ENCODE data around the gene ABCC11.
"Not testable (repeated sequence)": the region's sequence is repeated elsewhere in the genome, so short reads cannot be mapped to it uniquely, and the experiment has no call there.

Gene ABCC11

DNA sequence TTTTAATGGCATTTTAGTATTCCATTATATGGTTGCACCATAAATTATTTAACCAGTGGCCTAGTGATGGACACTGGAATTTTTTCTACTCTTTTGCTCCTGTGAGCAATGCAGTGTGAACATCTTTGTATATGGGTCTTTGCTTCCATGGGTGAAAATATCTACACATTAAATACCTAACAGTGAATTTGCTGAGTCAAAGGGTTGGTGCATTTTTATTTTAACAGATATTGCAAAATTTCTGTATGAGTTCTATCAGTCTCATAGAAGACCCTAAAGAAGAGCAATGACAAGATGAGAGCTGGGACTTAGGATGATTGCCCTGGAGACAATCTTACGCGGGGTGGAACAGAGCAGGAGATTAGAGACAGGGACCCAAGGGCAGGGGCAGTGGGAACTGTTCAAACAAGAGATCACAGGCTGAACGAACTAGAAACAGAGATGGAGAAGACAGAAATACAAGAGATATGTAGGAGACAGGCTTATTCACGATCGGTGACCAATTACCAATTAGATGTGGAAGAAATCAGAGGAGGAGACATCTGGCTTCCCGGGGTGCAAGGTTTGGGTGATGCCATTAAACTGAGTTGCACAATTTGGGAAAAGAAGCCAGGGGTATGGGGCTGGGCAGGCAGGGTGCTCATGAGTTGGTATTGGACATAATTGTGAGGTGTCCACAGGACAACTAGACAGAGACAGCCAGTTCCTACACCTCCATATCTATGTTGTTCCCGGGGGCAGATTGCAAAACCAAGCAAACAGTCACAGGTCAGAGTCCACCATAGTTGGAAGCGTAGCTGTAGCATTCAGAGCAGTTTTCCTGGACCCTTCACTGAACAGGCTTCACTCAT lies 43.1 kb downstream of the ABCC11 start:
- Histone ChIP-seq H3K36me3 (ENCODE audit: insufficient read depth, low read length) (no peaks in the 10 kb centered on the region), H3K4me1 (ENCODE audit: insufficient read depth, low read length) (peaks cover 9% of the 10 kb centered on the region), H3K9me3 (ENCODE audit: control insufficient read depth, insufficient read depth, low read length) (no peaks in the 10 kb centered on the region), H3K9ac (ENCODE audit: low read depth, low read length) (no peak overlapping the region)

DNA sequence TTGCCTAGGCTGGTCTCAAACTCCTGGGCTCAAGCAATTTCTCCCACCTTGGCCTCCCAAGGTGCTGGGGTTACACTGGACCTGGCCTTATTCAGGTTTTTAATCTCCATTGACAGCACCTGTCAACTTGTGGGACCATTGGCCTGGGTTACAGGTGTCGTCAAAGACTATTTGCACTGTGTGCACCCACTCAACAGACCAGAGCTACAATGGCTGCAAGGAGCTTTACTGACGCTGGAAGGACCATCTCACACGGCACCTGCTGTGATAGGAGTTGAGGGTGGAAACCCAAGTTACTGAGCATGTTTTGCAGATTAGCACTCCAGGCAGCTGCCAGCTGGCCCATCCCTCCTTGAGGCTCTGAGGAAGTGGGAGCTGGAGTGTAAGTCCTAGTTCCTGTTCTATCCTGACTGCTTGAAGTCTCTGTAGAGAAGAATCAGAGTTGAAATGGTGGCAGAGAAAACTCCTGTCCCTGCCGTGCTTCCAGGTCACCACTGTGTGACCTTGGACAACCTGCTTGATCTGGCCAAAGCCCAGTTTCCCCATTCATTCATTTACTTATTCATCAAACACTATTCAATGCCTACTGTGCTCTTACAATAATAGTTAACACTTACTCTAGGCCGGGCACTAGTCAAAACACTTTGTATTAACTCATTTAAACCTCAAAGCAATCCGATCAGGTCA lies 45.7 kb downstream of the ABCC11 start:
- H3K9me3 ChIP-seq (ENCODE audit: control insufficient read depth, insufficient read depth, low read length): no peaks in the 10 kb centered on the region
- H3K9ac ChIP-seq (ENCODE audit: low read depth, low read length): no peak overlapping the region
- no peaks in the 10 kb centered on the region for H3K36me3 ChIP-seq (ENCODE audit: insufficient read depth, low read length)
- peaks cover 5% of the 10 kb centered on the region for H3K4me1 ChIP-seq (ENCODE audit: insufficient read depth, low read length)

DNA sequence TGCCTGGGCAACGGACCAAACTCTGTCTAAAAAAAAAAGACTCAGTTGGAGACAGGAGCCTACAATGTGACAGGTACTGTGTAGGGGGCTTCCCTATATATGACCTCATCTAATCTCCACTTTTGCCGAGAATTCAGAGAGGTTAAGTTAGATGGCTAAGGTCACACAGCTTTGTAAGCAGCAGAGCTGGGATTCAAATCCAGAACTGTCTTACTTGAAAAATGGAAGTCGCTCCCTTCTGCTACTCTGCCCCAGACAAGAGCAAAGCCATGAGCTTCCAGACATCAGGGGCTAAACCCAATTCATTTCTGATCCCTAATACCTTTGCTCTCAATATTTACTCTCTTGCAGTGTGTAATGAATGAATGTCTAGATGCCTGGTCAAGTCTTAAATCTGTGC lies 50.0 kb downstream of the ABCC11 start:
- Histone ChIP-seq H3K36me3 (ENCODE audit: insufficient read depth, low read length) (no peaks in the 10 kb centered on the region), H3K9me3 (ENCODE audit: control insufficient read depth, insufficient read depth, low read length) (no peaks in the 10 kb centered on the region), H3K9ac (ENCODE audit: low read depth, low read length) (no peak overlapping the region), H3K4me1 (ENCODE audit: insufficient read depth, low read length) (no peaks in the 10 kb centered on the region)

DNA sequence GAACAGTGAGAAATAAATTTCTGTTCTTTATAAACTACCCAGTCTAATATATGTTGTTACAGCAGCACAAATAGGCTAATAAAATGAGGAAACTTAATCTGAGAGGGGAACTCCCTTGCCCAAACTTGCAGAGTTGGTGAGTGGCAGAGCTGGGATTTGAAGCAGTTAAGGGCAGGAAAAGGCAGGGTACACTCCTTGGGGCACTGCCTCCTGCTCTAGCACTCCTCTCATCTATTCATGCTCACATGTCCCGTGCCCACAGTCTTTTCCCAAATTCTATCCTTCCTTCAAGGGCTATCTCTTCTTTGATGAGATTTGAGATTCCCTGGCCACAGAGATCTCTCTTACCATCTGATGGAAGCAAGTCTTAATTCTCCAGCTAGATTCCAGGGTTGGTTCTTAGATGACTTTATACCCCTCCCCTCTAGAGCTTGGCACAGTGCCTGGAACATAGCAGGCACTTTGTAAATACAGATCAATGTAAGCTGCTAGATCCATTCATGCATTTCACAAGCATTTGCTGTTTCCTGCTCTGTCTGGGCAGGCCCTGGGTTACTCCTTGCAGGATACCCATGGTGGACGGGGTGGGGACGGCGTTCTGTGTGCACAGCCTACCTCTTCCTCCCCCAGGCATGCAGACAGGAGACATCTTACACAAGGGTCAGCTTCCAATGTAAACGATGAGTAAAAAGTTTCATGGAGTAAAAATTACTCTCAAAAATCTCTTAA lies 52.3 kb downstream of the ABCC11 start:
- H3K9ac ChIP-seq (ENCODE audit: low read depth, low read length): no peak overlapping the region
- H3K4me1 ChIP-seq (ENCODE audit: insufficient read depth, low read length): no peaks in the 10 kb centered on the region
- no peaks in the 10 kb centered on the region for H3K9me3 ChIP-seq (ENCODE audit: control insufficient read depth, insufficient read depth, low read length)
- H3K36me3 ChIP-seq (ENCODE audit: insufficient read depth, low read length): no peaks in the 10 kb centered on the region

DNA sequence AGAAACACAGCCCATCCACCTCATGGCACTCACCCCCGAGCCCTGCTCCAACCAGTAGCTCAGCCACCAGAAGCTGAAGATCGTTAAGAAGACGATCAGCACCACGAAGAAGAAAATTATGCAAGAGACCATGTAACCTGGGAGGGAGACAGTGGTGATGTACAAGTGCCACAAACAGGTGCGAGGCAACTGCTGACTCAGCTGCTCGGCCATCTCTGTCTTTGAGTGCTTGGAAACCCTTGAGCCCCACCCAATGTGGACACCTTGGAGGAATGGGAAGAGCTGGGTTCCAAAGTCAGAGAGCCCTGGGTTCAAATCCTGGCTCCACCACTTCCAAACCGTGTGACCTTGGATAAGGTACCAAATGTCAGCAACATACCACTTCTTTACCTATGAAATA lies 53.5 kb downstream of the ABCC11 start:
- Histone ChIP-seq H3K4me1 (ENCODE audit: insufficient read depth, low read length) (no peaks in the 10 kb centered on the region), H3K36me3 (ENCODE audit: insufficient read depth, low read length) (no peaks in the 10 kb centered on the region), H3K9me3 (ENCODE audit: control insufficient read depth, insufficient read depth, low read length) (no peaks in the 10 kb centered on the region)

DNA sequence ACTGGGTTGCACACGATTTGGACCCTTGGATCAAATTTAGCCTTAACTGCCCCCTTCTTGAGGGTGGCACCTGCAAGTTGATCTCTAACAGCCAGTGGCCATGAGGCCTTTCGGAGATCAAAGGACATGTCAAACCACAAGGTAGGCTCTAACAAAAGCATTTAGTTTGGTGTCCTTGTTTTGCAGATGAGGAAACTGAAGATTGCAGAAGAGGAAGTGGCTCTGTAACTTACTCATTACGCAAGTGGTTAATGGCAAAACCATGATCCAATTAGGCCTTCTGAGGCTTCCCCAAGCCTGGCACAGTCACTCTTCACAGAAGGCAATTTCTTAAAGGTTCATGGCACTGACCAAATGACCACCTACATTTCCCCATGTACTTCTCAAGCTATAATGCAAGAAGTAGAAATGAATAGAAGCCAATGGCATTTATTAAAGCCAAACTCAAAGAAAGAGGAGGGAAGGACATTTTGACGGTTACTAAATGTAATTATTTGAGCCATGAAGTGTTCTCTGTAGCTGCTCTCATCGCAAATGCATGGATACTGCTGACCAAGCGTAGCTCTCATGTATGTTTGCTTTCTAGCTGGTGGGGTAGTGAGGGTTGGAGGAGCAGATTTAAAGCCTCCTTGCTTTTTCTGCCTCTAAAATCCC lies 58.8 kb downstream of the ABCC11 start:
- no peak overlapping the region for H3K9ac ChIP-seq (ENCODE audit: low read depth, low read length)
- H3K4me1 ChIP-seq (ENCODE audit: insufficient read depth, low read length): no peaks in the 10 kb centered on the region
- H3K36me3 ChIP-seq (ENCODE audit: insufficient read depth, low read length): no peaks in the 10 kb centered on the region
- no peaks in the 10 kb centered on the region for H3K9me3 ChIP-seq (ENCODE audit: control insufficient read depth, insufficient read depth, low read length)

More for the DNA sequence above, 53.5 kb downstream of the ABCC11 start:
- no peak overlapping the region for H3K9ac ChIP-seq (ENCODE audit: low read depth, low read length)

DNA sequence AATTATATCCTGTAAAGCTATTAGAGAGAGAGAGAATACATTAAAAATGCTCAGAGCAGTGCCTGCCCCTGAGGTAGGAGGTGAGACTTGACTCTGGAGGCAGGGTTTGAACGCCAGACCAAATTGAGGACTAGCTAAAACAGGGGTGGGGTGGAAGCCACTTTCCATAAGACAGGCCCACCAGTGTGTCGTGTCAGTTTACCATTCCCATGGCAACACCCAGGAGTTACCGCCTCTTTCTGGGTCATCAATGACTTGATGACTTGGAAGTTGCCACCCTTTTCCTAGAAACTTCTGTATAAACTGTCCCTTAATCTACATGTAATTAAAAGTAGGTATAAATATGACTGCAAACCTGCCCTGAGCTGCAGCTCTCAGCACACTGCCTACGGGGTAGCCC lies 59.6 kb downstream of the ABCC11 start:
- H3K9me3 ChIP-seq (ENCODE audit: control insufficient read depth, insufficient read depth, low read length): no peaks in the 10 kb centered on the region
- H3K9ac ChIP-seq (ENCODE audit: low read depth, low read length): no peak overlapping the region
- H3K36me3 ChIP-seq (ENCODE audit: insufficient read depth, low read length): no peaks in the 10 kb centered on the region
- no peaks in the 10 kb centered on the region for H3K4me1 ChIP-seq (ENCODE audit: insufficient read depth, low read length)

DNA sequence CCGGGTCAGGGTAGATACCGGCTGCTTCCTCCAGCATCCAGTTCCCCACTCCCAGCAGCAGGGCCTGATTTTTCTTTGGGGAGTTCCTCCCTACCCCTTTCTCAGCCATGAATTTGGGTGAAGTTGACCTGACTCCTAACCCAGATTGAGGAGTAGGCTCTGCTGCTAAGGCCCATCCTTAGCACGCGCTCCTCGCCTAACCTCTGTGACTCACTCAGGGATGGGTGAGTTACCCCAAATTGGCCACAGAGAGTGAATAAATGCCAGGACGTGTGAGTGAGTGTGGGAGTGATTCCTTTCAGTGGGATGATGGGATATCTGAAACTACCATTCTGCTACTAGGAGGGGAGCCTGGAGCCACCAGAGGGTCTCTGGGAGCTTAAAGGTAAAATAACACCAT lies 62.7 kb downstream of the ABCC11 start:
- Histone ChIP-seq H3K9me3 (ENCODE audit: control insufficient read depth, insufficient read depth, low read length) (no peaks in the 10 kb centered on the region), H3K9ac (ENCODE audit: low read depth, low read length) (no peak overlapping the region), H3K4me1 (ENCODE audit: insufficient read depth, low read length) (no peaks in the 10 kb centered on the region), H3K36me3 (ENCODE audit: insufficient read depth, low read length) (no peaks in the 10 kb centered on the region)

DNA sequence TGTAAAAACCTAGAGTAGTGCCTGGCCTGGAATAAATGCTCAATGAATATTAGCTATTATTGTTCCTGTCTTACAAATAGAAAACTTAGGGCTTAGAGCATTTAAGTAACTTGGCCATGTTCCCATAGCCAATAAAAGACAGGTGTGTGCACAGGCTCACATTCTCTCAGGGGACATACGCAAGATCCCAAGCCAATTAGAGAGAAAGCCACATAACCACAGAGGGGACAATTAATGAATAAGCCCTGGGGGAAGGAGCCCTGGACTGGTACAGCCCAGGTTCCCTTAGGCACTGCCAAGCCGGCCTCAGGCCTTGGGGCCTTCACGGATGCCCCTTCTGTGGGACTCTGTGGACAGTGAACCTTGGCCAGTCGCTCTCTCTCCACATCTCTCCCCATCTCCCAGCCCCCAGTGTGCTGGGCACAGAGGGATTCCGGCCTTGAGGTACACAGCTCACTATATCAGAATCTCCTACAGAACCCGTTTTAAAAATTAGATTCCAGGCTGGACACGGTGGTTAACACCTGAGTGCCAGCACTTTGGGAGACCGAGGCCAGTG lies 64.3 kb downstream of the ABCC11 start:
- Histone ChIP-seq H3K4me1 (ENCODE audit: insufficient read depth, low read length) (no peaks in the 10 kb centered on the region), H3K9ac (ENCODE audit: low read depth, low read length) (no peak overlapping the region), H3K36me3 (ENCODE audit: insufficient read depth, low read length) (no peaks in the 10 kb centered on the region), H3K9me3 (ENCODE audit: control insufficient read depth, insufficient read depth, low read length) (no peaks in the 10 kb centered on the region)

DNA sequence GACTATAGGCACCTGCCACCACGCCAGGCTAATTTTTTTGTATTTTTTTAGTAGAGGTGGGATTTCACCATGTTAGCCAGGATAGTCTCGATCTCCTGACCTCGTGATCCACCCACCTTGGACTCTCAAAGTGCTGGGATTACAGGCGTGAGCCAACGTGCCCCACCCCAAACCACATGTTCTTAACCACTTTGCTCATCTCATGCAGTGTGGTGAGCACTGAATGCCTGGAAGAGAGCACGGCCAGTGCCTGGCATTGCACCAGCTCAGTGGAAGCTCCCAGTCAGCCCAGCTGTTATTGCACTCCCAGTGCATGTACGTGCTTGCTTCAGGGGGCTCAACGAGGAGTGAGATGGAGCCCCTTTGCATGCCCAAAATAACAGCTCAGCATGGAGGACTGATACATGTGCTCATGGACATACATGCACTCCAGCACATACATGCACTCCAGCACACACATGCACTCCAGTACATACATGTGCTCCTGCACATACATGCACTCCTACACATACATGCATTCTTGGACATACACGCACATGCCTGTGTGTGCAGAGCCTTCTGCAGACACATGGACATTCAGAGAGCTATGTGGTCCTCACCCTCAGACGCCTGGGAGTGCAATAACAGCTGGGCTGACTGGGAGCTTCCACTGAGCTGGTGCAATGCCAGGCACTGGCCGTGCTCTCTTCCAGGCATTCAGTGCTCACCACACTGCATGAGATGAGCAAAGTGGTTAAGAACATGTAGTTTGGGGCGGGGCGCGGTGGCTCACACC lies 65.4 kb downstream of the ABCC11 start:
- H3K36me3 ChIP-seq (ENCODE audit: insufficient read depth, low read length); H3K4me1 ChIP-seq (ENCODE audit: insufficient read depth, low read length); H3K9ac ChIP-seq (ENCODE audit: low read depth, low read length); H3K9me3 ChIP-seq (ENCODE audit: control insufficient read depth, insufficient read depth, low read length): not testable (repeated sequence)

DNA sequence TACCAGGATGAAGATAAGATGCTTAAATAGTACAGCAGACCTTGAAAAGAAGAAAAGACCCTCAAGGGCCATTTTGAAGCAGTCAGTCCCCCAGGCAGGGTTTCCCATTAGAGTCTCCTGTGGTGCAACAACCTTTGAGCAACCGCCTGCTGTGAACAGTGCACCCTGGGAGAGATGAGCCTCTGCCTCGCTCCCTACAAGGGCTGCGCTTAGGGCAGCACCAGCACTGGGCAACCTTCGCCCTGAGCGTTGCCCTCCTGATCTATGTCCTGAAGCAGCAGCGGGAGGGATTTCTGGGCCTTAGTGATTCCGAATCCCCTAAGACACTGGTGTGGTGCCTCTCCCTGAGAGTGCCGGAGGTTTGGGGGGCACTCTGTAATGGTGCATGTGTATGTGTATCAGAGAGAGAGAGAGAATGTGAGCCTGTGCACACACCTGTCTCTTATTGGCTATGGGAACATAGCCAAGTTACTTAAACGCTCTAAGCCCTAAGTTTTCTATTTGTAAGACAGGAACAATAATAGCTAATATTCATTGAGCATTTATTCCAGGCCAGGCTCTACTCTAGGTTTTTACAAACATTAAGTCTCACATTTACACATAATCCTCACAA lies 66.4 kb downstream of the ABCC11 start:
- Histone ChIP-seq H3K36me3 (ENCODE audit: insufficient read depth, low read length) (no peaks in the 10 kb centered on the region), H3K4me1 (ENCODE audit: insufficient read depth, low read length) (no peaks in the 10 kb centered on the region), H3K9ac (ENCODE audit: low read depth, low read length) (no peak overlapping the region)

DNA sequence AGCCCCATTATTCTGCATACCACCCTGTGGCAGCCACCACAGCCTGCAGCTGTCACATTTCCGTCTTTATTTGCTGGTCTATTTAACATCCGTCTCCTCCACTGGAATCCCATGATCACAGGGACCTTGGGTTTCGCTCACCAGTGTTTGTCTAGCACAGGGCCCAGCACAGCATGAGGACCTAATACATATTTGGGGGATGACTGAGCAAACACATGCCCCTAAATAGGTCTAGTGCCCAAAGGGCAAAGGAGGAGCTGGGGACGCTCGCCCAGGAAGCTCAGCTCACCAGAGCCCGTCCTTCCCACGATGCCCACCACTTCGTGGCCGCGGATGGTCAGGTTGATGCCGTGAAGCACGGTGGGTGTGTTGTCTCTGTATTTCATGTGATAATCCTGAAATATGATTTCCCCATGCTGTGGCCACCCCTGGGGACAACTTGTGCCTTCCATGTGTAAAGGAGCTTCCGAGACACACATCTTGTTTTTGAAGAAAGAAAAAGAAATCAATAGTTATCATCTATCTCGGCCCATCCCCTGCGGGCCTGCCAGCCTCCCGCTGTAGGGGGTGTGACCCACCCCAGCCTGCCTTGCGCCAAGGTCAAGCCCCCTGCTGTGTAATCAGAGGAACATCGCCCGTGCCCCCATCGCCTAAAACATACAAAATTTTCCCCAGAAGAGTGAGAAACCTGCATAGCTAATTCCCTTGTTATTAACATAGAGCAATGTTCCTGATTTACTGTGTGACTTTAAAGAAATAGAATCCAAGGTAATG lies 70.5 kb downstream of the ABCC11 start:
- H3K9ac ChIP-seq (ENCODE audit: low read depth, low read length): no peak overlapping the region
- peaks cover 3% of the 10 kb centered on the region; the same call in 1 of the 2 replicates for H3K4me1 ChIP-seq (ENCODE audit: insufficient read depth, low read length)
- no peaks in the 10 kb centered on the region; the same call in 1 of the 2 replicates for H3K9me3 ChIP-seq (ENCODE audit: control insufficient read depth, insufficient read depth, low read length)
- no peaks in the 10 kb centered on the region for H3K36me3 ChIP-seq (ENCODE audit: insufficient read depth, low read length)

More for the DNA sequence above, 66.4 kb downstream of the ABCC11 start:
- H3K9me3 ChIP-seq (ENCODE audit: control insufficient read depth, insufficient read depth, low read length): no peaks in the 10 kb centered on the region; the same call in 1 of the 2 replicates
